Omental fat pad (tissue), 4 donors: ENCODE results near the gene KCNG2. TPM values are rescaled to one million over a fixed set of nuclear protein-coding genes. Genes with fewer than 3 reads are reported as not detected.

Source experiments
- ATAC-seq: fragments of 150-250 bp; one replicate; pipeline ENCODE4 v1.9.1; 2016; ENCODE audit warnings: mild to moderate bottlenecking, moderate library complexity; ENCODE audit not compliant: low FRiP score
- DNase-seq: peaks from one replicate; pipeline ENCODE4 v3.0.0-alpha.2; 2019; ENCODE audit warnings: low spot score
- total RNA-seq, 4 donors: library from RNA; depleted of rRNA; stranded (reverse); fragments of >200 nt; gene quantifications; one replicate each; pipeline ENCODE4 v1.1.0, GENCODE V29; 2016
- TF ChIP-seq, protein P1 (sequence below), 3 donors: fragments of 450-650 bp; IDR thresholded peaks; one replicate each; pipeline ENCODE4 v1.5.1; 2016 to 2017; ENCODE audit warnings: antibody characterized with exemption in 3 of 3, mild to moderate bottlenecking in 3 of 3, moderate library complexity in 2 of 3

Gene KCNG2
- total RNA-seq, 4 donors from 2014 or later: 0.75 to 2.4 (median 0.96) TPM; not detected in 1

DNA sequence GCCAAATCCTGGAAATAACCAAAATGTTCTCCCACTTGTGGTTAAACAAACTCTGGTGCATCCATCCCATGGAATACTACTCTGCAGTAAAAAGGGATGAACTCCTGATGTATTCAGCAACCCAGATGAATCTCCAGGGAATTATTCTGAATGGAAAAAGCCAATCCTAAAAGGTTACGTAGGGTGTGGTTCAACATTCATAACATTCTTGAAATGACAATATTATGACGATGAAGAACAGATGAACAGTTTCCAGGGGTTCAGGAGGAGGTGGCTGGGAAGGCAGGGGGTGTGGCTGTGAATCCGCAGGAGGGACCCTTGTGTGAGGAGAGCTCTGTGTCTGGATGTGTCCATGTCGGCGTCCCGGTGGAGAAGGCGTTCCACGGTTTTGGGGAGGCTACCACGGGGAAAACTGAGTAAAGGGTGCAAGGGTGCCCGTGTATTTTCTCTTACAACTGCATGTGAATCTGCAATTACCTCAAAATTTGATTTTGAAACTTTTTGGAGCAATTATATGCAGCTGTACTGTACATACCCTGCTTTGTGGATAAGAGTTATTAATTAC is 47.3 kb downstream of the KCNG2 start:
- TF ChIP-seq, protein P1, sequence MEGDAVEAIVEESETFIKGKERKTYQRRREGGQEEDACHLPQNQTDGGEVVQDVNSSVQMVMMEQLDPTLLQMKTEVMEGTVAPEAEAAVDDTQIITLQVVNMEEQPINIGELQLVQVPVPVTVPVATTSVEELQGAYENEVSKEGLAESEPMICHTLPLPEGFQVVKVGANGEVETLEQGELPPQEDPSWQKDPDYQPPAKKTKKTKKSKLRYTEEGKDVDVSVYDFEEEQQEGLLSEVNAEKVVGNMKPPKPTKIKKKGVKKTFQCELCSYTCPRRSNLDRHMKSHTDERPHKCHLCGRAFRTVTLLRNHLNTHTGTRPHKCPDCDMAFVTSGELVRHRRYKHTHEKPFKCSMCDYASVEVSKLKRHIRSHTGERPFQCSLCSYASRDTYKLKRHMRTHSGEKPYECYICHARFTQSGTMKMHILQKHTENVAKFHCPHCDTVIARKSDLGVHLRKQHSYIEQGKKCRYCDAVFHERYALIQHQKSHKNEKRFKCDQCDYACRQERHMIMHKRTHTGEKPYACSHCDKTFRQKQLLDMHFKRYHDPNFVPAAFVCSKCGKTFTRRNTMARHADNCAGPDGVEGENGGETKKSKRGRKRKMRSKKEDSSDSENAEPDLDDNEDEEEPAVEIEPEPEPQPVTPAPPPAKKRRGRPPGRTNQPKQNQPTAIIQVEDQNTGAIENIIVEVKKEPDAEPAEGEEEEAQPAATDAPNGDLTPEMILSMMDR (IDR thresholded peaks at IDR 0.05): no peak
- no peak for DNase-seq
- no peak for ATAC-seq

- no peak for ATAC-seq
- TF ChIP-seq, protein P1 (IDR thresholded peaks at IDR 0.05): no peak
- no peak for DNase-seq
Measured at GRCh38 chr18:79846936-79847557, 49.3 kb downstream of the KCNG2 start.

DNA sequence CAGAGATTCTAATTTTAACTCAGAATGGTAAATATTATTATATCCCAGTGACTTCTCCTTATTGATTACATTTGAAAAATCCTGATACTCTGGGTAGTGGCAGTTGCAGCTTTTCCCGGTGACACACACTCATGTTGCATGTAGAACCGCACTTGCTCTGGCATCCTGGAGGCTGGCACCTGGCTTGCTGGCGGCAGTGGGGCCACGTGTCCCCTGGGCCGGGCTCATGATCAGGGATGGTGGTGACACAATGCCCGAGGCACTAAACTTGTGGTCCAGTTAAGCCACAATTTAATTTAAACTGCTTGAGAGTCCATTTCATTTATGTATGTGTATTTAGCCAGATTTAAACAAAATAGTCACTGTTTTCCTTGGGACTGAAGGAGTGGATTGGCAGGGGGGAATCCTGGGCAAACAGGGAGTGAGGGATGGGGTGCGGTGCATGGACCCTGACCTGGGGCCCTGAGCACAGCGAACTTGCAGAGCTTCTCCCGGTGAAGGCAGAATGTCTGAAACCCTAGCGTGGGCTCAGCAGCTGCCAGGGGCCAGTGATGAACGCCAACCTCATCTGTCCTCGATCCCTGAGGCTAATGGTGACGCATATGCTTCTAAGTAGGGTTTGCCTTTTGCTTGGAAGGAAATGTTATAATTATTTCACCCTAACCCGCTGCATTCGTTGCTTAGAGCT is 50.0 kb downstream of the KCNG2 start:
- no peak for ATAC-seq
- DNase-seq: no peak

GRCh38 chr18:79848294-79848578 is 50.5 kb downstream of the KCNG2 start:
- DNase-seq (no peak), ATAC-seq (no peak)
- TF ChIP-seq, protein P1 (IDR thresholded peaks at IDR 0.05): no peak

More for the DNA sequence above, 50.0 kb downstream of the KCNG2 start:
- TF ChIP-seq, protein P1 (IDR thresholded peaks at IDR 0.05): no peak

GRCh38 chr18:79848579-79849327 is 51.0 kb downstream of the KCNG2 start:
- DNase-seq: no peak
- ATAC-seq: no peak
- TF ChIP-seq, protein P1 (IDR thresholded peaks at IDR 0.05): no peak

GRCh38 chr18:79849328-79850207 is 51.8 kb downstream of the KCNG2 start:
- TF ChIP-seq, protein P1 (IDR thresholded peaks at IDR 0.05): no peak
- no peak for ATAC-seq
- DNase-seq: no peak
